Activated T-cell treated with anti-CD3 and anti-CD28 coated beads for 48 hours (primary cell): ENCODE measurements around the gene CCDC12.

Experiments
- DNase-seq: peaks from one replicate; pipeline ENCODE4 v3.0.0-alpha.2; 2020; ENCODE audit warnings: low read depth

The CCDC12 gene

GRCh38 chr3:46904303-46905212 is 72.0 kb downstream of the CCDC12 start:
- no peak for DNase-seq

- no peak for DNase-seq
These were observed 72.9 kb downstream of the CCDC12 start for GRCh38 chr3:46903341-46904302.

DNA sequence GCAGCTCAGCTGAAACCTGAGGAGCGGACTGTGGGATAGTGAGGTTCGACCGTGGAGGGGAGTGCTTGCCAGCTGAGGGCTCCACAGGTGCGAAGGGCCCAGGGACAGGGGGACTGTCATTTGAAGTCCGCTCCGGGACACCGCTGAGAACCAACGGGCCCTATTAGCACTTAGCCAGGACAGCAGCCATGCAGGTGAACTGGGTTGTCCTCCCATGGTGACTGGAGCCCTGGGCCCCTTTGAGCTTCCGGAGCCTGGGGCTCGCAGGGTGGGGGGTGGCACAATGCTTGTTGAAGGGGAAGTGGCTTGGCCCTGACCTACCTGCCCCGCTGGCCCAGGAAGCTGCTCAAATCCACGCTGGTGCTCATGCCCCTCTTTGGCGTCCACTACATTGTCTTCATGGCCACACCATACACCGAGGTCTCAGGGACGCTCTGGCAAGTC is 74.3 kb downstream of the CCDC12 start:
- DNase-seq: no peak

- no peak for DNase-seq
These were observed 74.9 kb downstream of the CCDC12 start for GRCh38 chr3:46901591-46902187.

- no peak for DNase-seq
These were observed 75.5 kb downstream of the CCDC12 start for GRCh38 chr3:46901061-46901460.

DNA sequence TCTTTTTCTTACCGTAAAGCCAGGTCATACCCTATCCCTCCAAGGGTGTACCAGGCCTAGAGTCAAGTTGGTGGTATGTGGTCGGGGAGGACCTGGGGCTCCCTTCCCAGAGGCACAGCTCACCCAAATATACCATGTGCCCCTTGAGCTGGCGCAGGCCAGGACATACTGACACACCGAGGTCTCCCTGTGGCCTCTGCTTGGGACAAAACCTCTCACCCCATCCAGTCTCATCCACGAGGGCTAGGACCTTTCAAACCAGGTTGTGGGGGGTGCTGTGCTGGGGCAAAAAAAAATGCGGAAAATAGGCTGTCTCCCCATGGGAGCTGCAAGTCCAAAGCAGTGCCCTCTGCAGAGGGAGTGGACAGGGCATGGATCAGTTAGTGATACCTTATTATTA is 76.2 kb downstream of the CCDC12 start:
- DNase-seq: no peak

DNA sequence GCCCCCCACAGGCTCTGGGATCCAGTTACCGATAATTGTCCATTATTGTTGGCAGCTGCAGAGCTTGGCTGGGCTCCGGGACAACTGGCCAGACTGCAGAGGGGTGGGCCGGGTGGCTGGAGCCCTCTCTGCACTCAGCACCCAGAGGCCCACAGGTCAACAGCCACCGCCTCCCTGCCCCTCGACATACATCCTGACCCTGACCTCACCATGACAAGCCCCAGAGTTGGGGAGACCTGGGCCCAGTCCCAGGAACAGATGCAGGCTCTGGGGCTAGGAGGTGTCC is 76.6 kb downstream of the CCDC12 start:
- no peak for DNase-seq

DNA sequence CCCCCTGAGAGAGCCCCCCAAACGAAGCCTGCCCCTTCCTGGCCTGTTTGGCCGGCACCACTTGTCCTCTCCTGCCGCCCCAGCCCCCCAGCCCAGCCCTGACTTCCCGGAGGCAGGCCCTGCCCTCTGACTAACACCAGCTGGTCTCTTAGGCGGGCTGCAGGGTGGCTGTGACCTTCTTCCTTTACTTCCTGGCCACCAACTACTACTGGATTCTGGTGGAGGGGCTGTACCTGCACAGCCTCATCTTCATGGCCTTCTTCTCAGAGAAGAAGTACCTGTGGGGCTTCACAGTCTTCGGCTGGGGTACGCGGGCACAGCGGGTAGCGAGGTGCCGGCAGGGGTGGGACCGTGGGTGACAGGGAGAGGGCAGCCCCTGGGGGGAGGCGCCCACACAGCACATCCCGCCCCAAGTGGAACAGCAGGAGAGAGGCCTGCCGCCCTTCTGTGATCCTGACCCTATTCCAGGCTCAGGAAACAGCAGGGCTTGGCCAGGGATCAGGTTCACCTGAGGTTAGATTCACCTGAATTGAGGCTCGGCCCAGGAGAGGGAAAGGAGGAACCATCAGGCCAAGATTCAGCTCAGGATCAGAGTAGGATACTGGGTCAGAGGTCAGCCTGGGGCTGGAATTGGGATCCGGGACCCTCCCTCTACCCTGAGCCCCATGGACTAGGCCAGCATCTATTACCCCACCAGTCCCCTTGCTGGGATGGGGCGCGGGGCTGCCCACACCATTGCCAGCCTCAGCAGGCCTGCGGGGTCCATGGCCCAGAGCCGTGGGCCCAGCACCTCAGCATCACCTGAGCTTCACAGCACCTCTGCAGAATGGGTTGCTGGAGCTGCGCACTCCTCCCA is 77.2 kb downstream of the CCDC12 start:
- DNase-seq: no peak

DNA sequence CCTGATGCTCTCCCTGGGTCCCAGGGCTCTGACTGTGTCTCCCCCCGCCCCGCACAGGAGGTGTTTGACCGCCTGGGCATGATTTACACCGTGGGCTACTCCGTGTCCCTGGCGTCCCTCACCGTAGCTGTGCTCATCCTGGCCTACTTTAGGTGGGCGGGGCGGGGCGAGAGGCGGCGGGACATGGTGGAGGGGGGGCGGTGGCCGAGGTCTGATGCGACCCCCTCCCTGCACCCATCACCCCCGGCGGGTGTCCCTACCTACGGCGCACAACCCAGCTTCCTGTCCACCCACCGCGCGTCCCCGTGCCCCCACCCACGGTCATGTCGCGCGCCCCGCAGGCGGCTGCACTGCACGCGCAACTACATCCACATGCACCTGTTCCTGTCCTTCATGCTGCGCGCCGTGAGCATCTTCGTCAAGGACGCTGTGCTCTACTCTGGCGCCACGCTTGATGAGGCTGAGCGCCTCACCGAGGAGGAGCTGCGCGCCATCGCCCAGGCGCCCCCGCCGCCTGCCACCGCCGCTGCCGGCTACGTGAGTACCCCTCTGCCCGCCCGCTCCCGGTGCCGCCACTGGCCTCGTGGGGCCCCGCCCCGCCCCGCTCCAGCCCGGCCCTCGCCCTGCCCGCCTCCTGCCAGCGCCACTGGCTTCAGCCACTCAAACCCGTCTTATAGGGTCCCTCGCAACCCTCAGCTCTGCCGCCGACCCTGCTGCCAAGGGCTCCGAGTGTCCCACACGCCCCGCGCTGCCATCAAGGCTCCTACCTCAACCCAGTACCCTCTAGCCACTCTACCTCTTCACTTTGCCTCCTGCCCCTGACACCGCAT is 78.0 kb downstream of the CCDC12 start:
- no peak for DNase-seq

GRCh38 chr3:46897829-46898320 is 78.7 kb downstream of the CCDC12 start:
- DNase-seq: no peak

DNA sequence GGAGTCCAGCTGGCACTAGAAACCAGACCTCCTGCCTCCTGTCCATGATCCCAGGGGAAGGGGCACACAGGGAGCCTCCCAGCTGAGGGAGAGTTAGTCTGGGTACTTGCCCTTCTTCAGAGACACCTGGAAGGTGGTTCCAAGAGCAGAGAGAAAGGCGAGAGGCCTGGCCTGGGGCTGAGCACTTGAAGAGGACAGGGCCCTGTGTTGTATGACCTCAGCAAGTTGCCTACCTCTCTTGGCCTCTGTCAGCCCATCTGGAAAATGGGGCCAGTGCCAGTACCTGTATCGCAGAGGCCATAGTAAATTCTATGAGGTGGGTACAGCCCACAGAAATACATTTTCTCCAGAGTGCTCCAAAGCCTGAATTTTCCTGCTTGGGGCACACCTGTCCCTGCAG is 79.5 kb downstream of the CCDC12 start:
- DNase-seq: no peak

GRCh38 chr3:46896386-46896785 is 80.2 kb downstream of the CCDC12 start:
- DNase-seq: no peak

GRCh38 chr3:46895761-46896160 is 80.8 kb downstream of the CCDC12 start:
- no peak for DNase-seq

DNA sequence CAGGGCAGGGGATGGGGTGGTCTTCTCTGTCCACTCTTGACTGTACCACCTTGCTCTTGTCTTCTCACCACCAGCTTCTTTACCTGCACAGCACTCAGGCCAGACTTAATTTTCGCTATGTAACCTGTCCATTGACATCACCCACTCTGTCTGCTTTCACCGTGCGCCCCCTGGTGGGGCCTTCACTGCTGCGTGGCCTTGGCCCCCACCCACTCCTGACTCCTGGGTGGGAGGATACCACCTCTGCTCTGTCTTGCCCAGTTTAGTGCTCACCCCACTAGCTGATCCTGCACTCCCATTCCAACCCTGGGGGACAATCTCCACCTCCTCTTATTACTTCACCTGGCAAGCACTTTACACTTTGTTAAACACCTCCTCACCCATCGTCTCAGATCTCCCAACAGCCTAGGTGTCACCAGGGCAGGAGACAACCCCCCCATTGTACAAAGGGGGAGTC is 81.3 kb downstream of the CCDC12 start:
- peak; percentile 71 for DNase-seq

DNA sequence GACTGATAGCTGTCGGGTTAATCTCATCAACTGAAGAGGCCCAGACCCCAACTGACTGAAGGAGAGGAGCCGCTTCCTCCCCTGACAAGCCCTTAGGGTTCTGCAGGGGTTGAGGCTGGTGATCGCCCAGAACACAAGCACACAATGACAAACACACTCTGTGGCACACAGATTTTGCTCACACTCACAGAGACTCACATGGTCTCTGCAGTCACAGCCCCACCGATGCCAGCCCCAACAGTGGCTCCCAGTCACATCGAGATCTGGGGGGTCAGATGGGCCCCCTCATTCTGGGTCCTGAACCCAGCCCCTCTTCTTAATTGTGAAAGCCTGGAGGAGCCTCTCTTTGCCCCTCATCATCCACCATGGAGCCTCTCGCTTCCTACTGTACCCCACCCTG is 82.3 kb downstream of the CCDC12 start:
- DNase-seq: no peak

- DNase-seq: no peak
These were observed 82.8 kb downstream of the CCDC12 start for GRCh38 chr3:46893763-46894162.

GRCh38 chr3:46893146-46893748 is 83.3 kb downstream of the CCDC12 start:
- DNase-seq: no peak

- DNase-seq: no peak
These were observed 84.0 kb downstream of the CCDC12 start for GRCh38 chr3:46892285-46893145.

- no peak for DNase-seq
These were observed 85.4 kb downstream of the CCDC12 start for GRCh38 chr3:46891132-46891531.
